Activated CD4-positive, alpha-beta memory T cell treated with anti-CD3 and anti-CD28 coated beads for 36 hours (primary cell): ENCODE results near the gene PAM. TPM values are rescaled to one million over a fixed set of nuclear protein-coding genes. Genes with fewer than 3 reads are reported as not detected.

Experiments used
- CTCF ChIA-PET: fragments of 350-600 bp; sonication (Branson Sonifier 250); formaldehyde crosslinking; loops from one replicate; lab custom pipeline; 2021; ENCODE audit warnings: antibody characterized with exemption, inconsistent platforms; lab: Charles Lee
- POLR2A ChIA-PET: fragments of 350-600 bp; sonication (Branson Sonifier 250); formaldehyde crosslinking; loops from one replicate; lab custom pipeline; 2021; ENCODE audit warnings: antibody characterized with exemption; lab: Charles Lee
- DNase-seq: peaks from one replicate; pipeline ENCODE4 v3.0.0-alpha.2; 2020
- H3K27ac Mint-ChIP-seq: one replicate; pipeline ENCODE4 v1.8.0; 2021; ENCODE audit warnings: mixed read lengths
- H3K27me3 Mint-ChIP-seq: one replicate; pipeline ENCODE4 v1.8.0; 2021; ENCODE audit warnings: mixed read lengths
- H3K36me3 Mint-ChIP-seq: one replicate; pipeline ENCODE4 v1.8.0; 2021; ENCODE audit warnings: mixed read lengths
- H3K4me1 Mint-ChIP-seq: one replicate; pipeline ENCODE4 v1.8.0; 2021; ENCODE audit warnings: low read depth, mixed read lengths
- H3K4me3 Mint-ChIP-seq: one replicate; pipeline ENCODE4 v1.8.0; 2021; ENCODE audit warnings: mild to moderate bottlenecking, mixed read lengths
- H3K9me3 Mint-ChIP-seq: one replicate; pipeline ENCODE4 v1.8.0; 2021; ENCODE audit warnings: mixed read lengths
- intact Hi-C: fragments of 100-400 bp; cut with micrococcal nuclease; formaldehyde crosslinking; loops from one replicate; pipeline ENCODE4 v1.15.1; 2023
- total RNA-seq, 2 experiments: library from RNA; stranded (reverse); gene quantifications; one replicate each; pipeline ENCODE4 v1.2.3, GENCODE V29; 2021

PAM gene
- total RNA-seq, 2 experiments from 2014 or later = 41.6 to 43.7 TPM

DNA sequence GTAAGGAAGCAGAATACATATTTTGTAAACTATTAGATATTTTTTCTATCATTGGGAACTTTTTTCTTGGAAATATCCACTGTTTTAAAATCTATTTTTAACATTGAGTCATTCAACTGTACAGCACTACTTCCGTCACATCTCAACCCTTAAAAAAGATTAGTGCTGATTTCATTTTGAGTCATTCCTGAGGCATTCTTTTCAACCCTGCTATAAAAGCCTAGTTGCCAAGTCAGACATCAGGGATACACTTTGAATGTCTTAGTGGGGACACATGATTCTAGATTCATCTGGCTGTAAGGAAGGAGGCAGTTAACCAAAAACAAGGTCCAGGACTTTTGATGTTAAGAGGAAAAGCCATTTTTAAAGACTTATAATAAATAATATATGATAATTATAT, 203.9 kb downstream of the PAM start:
- H3K4me1 Mint-ChIP-seq = no peaks in the 10 kb centered on the region
- no peaks in the 10 kb centered on the region for H3K9me3 Mint-ChIP-seq
- POLR2A ChIA-PET = no interaction called here
- intact Hi-C loops = no loop called here
- H3K27ac Mint-ChIP-seq = no peak overlapping the region
- CTCF ChIA-PET = no interaction called here
- no peaks in the 10 kb centered on the region for H3K27me3 Mint-ChIP-seq
- DNase-seq = no peak
- H3K36me3 Mint-ChIP-seq = peaks cover 16% of the 10 kb centered on the region
- no peak overlapping the region for H3K4me3 Mint-ChIP-seq

DNA sequence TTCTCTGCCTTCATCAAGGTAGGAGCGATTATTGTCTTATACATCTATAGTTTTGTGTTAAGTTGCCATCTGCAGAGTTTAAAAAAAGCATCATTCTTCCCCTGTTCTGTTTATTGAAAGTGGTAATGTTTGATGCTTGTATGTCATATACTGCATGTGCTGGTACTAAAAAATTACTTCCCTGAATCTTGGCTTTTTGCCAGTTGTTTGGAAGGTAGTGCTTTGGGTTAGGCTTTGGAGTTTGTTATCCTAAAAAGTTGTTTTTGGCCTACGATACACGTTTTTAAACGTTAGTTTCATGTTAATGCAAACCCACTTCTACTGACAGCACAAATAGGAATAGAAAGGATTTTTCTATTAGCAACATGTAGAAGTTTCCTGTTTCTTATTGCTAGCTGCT, 206.6 kb downstream of the PAM start:
- intact Hi-C loops = no loop called here
- no peaks in the 10 kb centered on the region for H3K4me1 Mint-ChIP-seq

DNA sequence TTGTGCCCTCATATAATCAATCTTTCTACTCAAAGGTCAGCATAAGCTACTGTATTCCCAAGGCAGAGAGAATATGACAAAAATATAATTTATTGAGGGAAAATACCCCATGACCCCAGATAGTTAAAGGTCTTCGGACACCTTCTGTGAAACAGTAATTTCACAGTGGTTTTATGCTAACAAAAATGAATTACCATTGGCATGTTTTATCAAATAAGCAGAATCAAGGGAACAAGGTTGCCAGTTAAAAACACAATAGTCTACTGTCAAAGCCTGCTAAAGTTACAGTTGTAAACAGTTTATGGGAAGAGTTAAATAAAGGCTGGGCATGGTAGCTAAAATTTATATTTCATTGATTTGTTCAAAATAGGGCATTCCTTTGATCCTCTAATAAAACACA, 210.5 kb downstream of the PAM start:
- no peak for DNase-seq
- no peaks in the 10 kb centered on the region for H3K9me3 Mint-ChIP-seq
- ChIA-PET CTCF (no interaction called here), POLR2A (no interaction called here)
- H3K4me3 Mint-ChIP-seq = no peak overlapping the region
- H3K4me1 Mint-ChIP-seq = no peaks in the 10 kb centered on the region
- H3K36me3 Mint-ChIP-seq = peaks cover 3% of the 10 kb centered on the region
- H3K27me3 Mint-ChIP-seq = no peaks in the 10 kb centered on the region
- H3K27ac Mint-ChIP-seq = no peak overlapping the region
- intact Hi-C loops = no loop called here

More for the DNA sequence above, 206.6 kb downstream of the PAM start:
- no peak overlapping the region for H3K4me3 Mint-ChIP-seq
- CTCF ChIA-PET = no interaction called here
- H3K27ac Mint-ChIP-seq = no peak overlapping the region
- H3K9me3 Mint-ChIP-seq = no peaks in the 10 kb centered on the region
- H3K36me3 Mint-ChIP-seq = peaks cover 16% of the 10 kb centered on the region
- POLR2A ChIA-PET = no interaction called here
- H3K27me3 Mint-ChIP-seq = no peaks in the 10 kb centered on the region
- no peak for DNase-seq

GRCh38 chr5:102969641-102970040, 214.5 kb downstream of the PAM start:
- DNase-seq = no peak
- no peak overlapping the region for H3K27ac Mint-ChIP-seq
- POLR2A ChIA-PET = no interaction called here
- intact Hi-C loops = loop anchor here (2.0 to 5.0 kb wide), 3 partner anchors 169 to 289 kb away; no protein-coding TSS in a partner anchor
- peaks cover 7% of the 10 kb centered on the region for H3K36me3 Mint-ChIP-seq
- no peaks in the 10 kb centered on the region for H3K27me3 Mint-ChIP-seq
- no peak overlapping the region for H3K4me3 Mint-ChIP-seq
- CTCF ChIA-PET = no interaction called here
- H3K4me1 Mint-ChIP-seq = no peaks in the 10 kb centered on the region
- H3K9me3 Mint-ChIP-seq = no peaks in the 10 kb centered on the region

- no peak for DNase-seq
- no peaks in the 10 kb centered on the region for H3K27me3 Mint-ChIP-seq
- peaks cover 10% of the 10 kb centered on the region for H3K36me3 Mint-ChIP-seq
- intact Hi-C loops = loop anchor here (2.0 to 5.0 kb wide), 3 partner anchors 167 to 291 kb away; no protein-coding TSS in a partner anchor
- no peaks in the 10 kb centered on the region for H3K4me1 Mint-ChIP-seq
- H3K4me3 Mint-ChIP-seq = no peak overlapping the region
- H3K9me3 Mint-ChIP-seq = no peaks in the 10 kb centered on the region
- ChIA-PET POLR2A (no interaction called here), CTCF (interaction anchor here (1.1 to 2.5 kb wide), 3 partner anchors 168 to 290 kb away, joined by 3 to 9 read pairs (median 7); no protein-coding TSS in a partner anchor)
- no peak overlapping the region for H3K27ac Mint-ChIP-seq
Observed at GRCh38 chr5:102971676-102972293, 216.7 kb downstream of the PAM start.

- POLR2A ChIA-PET = interaction anchor here (0.5 kb wide), 1 partner anchor 331 kb away, joined by 4 read pairs; no protein-coding TSS in a partner anchor
- peaks cover 15% of the 10 kb centered on the region for H3K36me3 Mint-ChIP-seq
- no peak overlapping the region for H3K4me3 Mint-ChIP-seq
- CTCF ChIA-PET = no interaction called here
- DNase-seq = no peak
- no peaks in the 10 kb centered on the region for H3K27me3 Mint-ChIP-seq
- intact Hi-C loops = loop anchor here (5.0 kb wide), 1 partner anchor 192 kb away; no protein-coding TSS in a partner anchor
- H3K9me3 Mint-ChIP-seq = no peaks in the 10 kb centered on the region
- H3K4me1 Mint-ChIP-seq = no peaks in the 10 kb centered on the region
- no peak overlapping the region for H3K27ac Mint-ChIP-seq
Observed at GRCh38 chr5:102974177-102974576, 219.1 kb downstream of the PAM start.

- CTCF ChIA-PET = interaction anchor here (0.6 kb wide), 1 partner anchor 8 kb away, joined by 3 read pairs; no protein-coding TSS in a partner anchor
Observed at GRCh38 chr5:102975045-102975444, 219.9 kb downstream of the PAM start.

GRCh38 chr5:102975457-102976182, 220.5 kb downstream of the PAM start:
- ChIA-PET POLR2A (no interaction called here), CTCF (interaction anchor here (0.6 kb wide), 1 partner anchor 7 kb away, joined by 3 read pairs; no protein-coding TSS in a partner anchor)
- Mint-ChIP-seq H3K36me3 (peaks cover 15% of the 10 kb centered on the region), H3K27me3 (no peaks in the 10 kb centered on the region), H3K4me1 (no peaks in the 10 kb centered on the region), H3K4me3 (no peak overlapping the region), H3K9me3 (no peaks in the 10 kb centered on the region), H3K27ac (no peak overlapping the region)
- no peak for DNase-seq
- intact Hi-C loops = no loop called here

More at GRCh38 chr5:102975045-102975444, 219.9 kb downstream of the PAM start:
- H3K27me3 Mint-ChIP-seq = no peaks in the 10 kb centered on the region
- no peaks in the 10 kb centered on the region for H3K9me3 Mint-ChIP-seq
- H3K4me1 Mint-ChIP-seq = no peaks in the 10 kb centered on the region
- POLR2A ChIA-PET = no interaction called here
- intact Hi-C loops = no loop called here
- peaks cover 15% of the 10 kb centered on the region for H3K36me3 Mint-ChIP-seq
- no peak overlapping the region for H3K4me3 Mint-ChIP-seq
- no peak overlapping the region for H3K27ac Mint-ChIP-seq
- DNase-seq = no peak

GRCh38 chr5:102981957-102982635, 227.0 kb downstream of the PAM start:
- intact Hi-C loops = no loop called here
- POLR2A ChIA-PET = no interaction called here
- H3K27ac Mint-ChIP-seq = no peak overlapping the region

DNA sequence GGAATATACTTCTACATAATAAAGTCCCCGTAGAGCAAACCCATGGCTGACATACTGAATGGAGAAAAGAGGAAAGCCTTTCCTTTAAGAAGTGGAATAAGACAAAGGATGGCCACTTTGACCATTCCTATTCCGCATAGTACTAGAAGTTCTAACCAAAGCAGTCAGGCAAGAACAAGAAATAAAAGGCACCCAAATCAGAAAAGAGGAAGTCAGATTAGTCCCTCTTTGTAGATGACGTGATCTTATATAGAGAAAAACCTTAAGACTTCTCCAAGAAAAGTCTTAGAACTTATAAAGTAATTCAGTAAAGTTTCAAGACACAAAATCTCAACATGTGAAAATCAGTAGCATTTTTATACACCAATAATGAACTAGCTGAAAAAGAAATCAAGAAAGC, 231.0 kb downstream of the PAM start:
- Mint-ChIP-seq H3K27me3 (no peaks in the 10 kb centered on the region), H3K27ac (no peak overlapping the region)

More at GRCh38 chr5:102981957-102982635, 227.0 kb downstream of the PAM start:
- no peaks in the 10 kb centered on the region for H3K4me1 Mint-ChIP-seq
- H3K9me3 Mint-ChIP-seq = peaks cover 26% of the 10 kb centered on the region
- CTCF ChIA-PET = no interaction called here
- H3K36me3 Mint-ChIP-seq = peaks cover 26% of the 10 kb centered on the region
- H3K27me3 Mint-ChIP-seq = no peaks in the 10 kb centered on the region
- H3K4me3 Mint-ChIP-seq = no peak overlapping the region
- no peak for DNase-seq

DNA sequence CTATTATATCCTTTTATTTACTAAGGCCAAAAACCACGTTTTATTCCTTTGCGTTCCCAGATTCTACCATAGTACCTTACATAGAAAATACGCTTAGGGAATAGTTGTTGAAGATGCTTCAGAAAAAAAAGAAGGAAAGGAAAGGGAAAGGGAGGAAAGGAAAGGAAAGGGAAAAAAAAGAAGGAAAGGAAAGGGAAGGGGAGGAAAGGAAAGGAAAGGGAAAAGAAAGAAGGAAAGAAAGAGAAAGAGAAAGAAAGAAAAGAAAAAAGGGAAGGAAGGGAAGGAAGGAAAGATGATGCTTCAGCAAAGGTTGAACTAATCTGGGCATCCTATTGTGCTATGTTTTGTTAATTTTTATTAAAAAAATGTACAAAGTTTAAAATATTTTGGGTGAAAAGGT, 233.4 kb downstream of the PAM start:
- no peak for DNase-seq
- intact Hi-C loops = no loop called here
- CTCF ChIA-PET = no interaction called here
- Mint-ChIP-seq H3K36me3 (peaks cover 6% of the 10 kb centered on the region), H3K27ac (no peak overlapping the region), H3K27me3 (no peaks in the 10 kb centered on the region), H3K9me3 (peaks cover 10% of the 10 kb centered on the region), H3K4me1 (no peaks in the 10 kb centered on the region), H3K4me3 (no peak overlapping the region)
- POLR2A ChIA-PET = no interaction called here

More for the DNA sequence above, 231.0 kb downstream of the PAM start:
- Mint-ChIP-seq H3K4me3 (no peak overlapping the region), H3K36me3 (peaks cover 21% of the 10 kb centered on the region), H3K9me3 (peaks cover 26% of the 10 kb centered on the region), H3K4me1 (no peaks in the 10 kb centered on the region)
- DNase-seq = no peak
- ChIA-PET CTCF (no interaction called here), POLR2A (no interaction called here)
- intact Hi-C loops = no loop called here

GRCh38 chr5:102991802-102992201, 236.7 kb downstream of the PAM start:
- Mint-ChIP-seq H3K4me3 (no peak overlapping the region), H3K9me3 (no peaks in the 10 kb centered on the region), H3K36me3 (peaks cover 8% of the 10 kb centered on the region), H3K4me1 (no peaks in the 10 kb centered on the region), H3K27ac (no peak overlapping the region), H3K27me3 (no peaks in the 10 kb centered on the region)
- intact Hi-C loops = no loop called here
- ChIA-PET CTCF (no interaction called here), POLR2A (no interaction called here)
- DNase-seq = no peak
